ENCODE results near the gene ZNF729. TPM values are rescaled to one million over a fixed set of nuclear protein-coding genes. Genes with fewer than 3 reads are reported as not detected.

ZNF729 gene
- total and polyA plus RNA-seq, 11 donors = not detected

- TF ChIP-seq POLR2A (IDR thresholded peaks at IDR 0.05) (no peak), CTCF (IDR thresholded peaks at IDR 0.05) (no peak)
- Histone ChIP-seq H3K27me3 (no peaks in the 10 kb centered on the region), H3K4me3 (no peak overlapping the region), H3K27ac (no peak overlapping the region), H3K36me3 (no peaks in the 10 kb centered on the region), H3K4me1 (no peaks in the 10 kb centered on the region), H3K9me3 (peaks cover 0 to 80% (median 1%) of the 10 kb centered on the region in 12 donors)
- intact Hi-C loops (cut with DNase I) = no loop called here
- ATAC-seq (no peak), DNase-seq (no peak)
- WGBS, 4 donors = 74 to 85% (median 81%) methylated on average over 3 of the region's 3 CpGs
Observed at GRCh38 chr19:22327321-22327720, 41.1 kb downstream of the ZNF729 start.

DNA sequence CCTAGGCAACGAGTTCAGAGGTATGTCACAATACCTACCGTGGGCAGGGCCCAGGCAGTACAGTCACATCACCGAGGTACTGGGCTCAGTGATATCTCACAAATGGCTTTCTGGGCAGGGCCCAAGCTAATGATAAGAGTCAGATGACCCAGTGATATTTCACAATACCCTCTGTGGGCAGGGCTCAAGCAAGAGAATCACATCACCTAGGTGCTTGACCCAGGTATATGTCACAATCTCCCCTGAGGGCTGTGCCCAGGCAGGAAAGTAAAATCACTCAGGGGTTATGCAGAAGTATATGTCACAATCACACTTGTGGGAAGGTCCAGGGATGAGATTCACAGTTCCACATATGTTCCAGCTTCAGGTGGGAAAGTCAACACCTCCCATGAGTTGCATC lies 45.3 kb downstream of the ZNF729 start:
- 72 to 86% (median 79%) methylated on average over 3 of the region's 3 CpGs for WGBS, 4 donors
- Histone ChIP-seq H3K4me3 (no peak overlapping the region), H3K27ac (no peak overlapping the region), H3K4me1 (no peaks in the 10 kb centered on the region), H3K9me3 (peaks cover 0 to 69% (median 0%) of the 10 kb centered on the region in 12 donors), H3K27me3 (no peaks in the 10 kb centered on the region), H3K36me3 (no peaks in the 10 kb centered on the region)
- no peak for DNase-seq
- no peak for TF ChIP-seq CTCF (IDR thresholded peaks at IDR 0.05)
- TF ChIP-seq POLR2A (IDR thresholded peaks at IDR 0.05) = no peak
- ATAC-seq = no peak
- intact Hi-C loops (cut with DNase I) = no loop called here

DNA sequence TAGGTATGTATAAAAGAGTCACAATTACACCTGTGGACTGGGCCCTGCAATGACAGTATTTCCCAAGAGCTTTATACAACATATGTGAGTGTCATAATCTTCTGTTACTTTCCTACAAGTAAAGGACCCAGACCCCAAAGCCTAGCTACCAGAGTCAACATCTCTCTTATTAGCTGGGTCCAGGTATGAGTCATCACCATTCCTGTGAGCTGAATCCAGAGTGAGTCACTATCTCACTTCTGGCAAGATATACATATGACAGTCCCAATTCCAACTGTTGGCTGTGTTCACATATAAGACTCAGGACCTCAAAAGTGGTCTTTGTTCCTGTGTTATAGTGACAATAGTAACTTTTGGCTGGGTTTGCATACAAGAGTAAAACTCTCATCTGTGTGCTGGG lies 46.7 kb downstream of the ZNF729 start:
- Histone ChIP-seq H3K4me3 (no peak overlapping the region), H3K36me3 (no peaks in the 10 kb centered on the region), H3K27me3 (no peaks in the 10 kb centered on the region), H3K4me1 (no peaks in the 10 kb centered on the region), H3K27ac (no peak overlapping the region), H3K9me3 (peaks cover 0 to 56% (median 0%) of the 10 kb centered on the region in 12 donors)
- intact Hi-C loops (cut with DNase I) = no loop called here
- ATAC-seq = no peak
- TF ChIP-seq CTCF (IDR thresholded peaks at IDR 0.05) (no peak), POLR2A (IDR thresholded peaks at IDR 0.05) (no peak)
- no peak for DNase-seq

DNA sequence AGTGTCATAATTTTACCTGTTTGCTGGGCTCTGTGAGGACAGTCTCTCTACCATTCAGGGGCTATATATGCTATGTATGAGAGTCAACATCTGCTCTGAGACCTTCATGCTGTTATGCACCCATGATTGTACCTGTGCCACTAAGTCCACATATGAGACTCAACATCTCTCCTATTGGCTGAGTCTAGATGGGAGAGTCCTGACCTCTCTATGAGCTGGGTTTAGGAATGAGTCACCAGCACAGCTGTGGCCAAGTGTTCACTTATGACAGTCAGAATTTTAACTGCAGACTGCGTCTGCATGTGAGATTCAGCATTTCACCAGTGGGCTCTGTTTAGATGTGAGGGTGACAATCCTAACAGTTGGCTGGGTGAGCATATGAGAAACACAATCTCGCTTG lies 49.5 kb downstream of the ZNF729 start:
- Histone ChIP-seq H3K27me3 (no peaks in the 10 kb centered on the region), H3K4me1 (no peaks in the 10 kb centered on the region), H3K9me3 (peaks cover 0 to 36% (median 0%) of the 10 kb centered on the region in 12 donors), H3K4me3 (no peak overlapping the region), H3K27ac (no peak overlapping the region), H3K36me3 (no peaks in the 10 kb centered on the region)
- intact Hi-C loops (cut with DNase I) = no loop called here
- no peak for ATAC-seq
- no peak for DNase-seq
- WGBS, 4 donors = 71 to 84% (median 74%) methylated on average over 2 of the region's 2 CpGs
- TF ChIP-seq POLR2A (IDR thresholded peaks at IDR 0.05) = no peak
- TF ChIP-seq CTCF (IDR thresholded peaks at IDR 0.05) = no peak

Measured in heart left ventricle (tissue), 16 donors.